Measurements from ENCODE around the gene BCAS3. TPM values are rescaled to one million over a fixed set of nuclear protein-coding genes. Genes with fewer than 3 reads are reported as not detected.

BCAS3 gene
- total RNA-seq, 2 experiments from 2014 or later, result 13.4 to 14.5 TPM

DNA sequence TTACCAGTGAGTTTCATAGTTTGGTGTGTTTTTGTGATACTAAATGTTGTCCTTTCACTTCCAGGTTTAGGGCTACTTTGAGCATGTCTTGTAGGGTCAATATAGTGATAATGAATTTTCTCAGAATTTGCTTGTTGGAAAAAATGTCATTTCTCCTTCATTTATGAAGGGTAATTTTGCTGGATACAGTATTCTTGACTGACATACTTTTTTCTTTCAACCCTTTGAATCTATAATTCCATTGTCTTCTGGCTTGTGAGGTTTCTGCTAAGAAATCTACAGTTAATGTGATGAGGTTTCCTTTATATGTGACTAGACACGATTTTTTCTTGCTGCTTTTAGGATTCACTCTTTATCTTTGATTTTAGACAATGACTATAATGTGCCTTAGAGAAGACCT is 219.3 kb downstream of the BCAS3 start:
- TF ChIP-seq CTCF (conservative IDR thresholded peaks at IDR 0.05; ENCODE audit: low read length), result no peak
- TF ChIP-seq EZH2phosphoT487 (IDR thresholded peaks at IDR 0.05; ENCODE audit: borderline replicate concordance, low read depth, low read length), result no peak
- Histone ChIP-seq H4K20me1 (ENCODE audit: insufficient read depth, low read length) (no peaks in the 10 kb centered on the region), H3K4me1 (ENCODE audit: insufficient read depth, low read length, poor library complexity, severe bottlenecking) (no peaks in the 10 kb centered on the region), H2AFZ (ENCODE audit: low read length) (no peak overlapping the region), H3K36me3 (ENCODE audit: insufficient read depth, low read length) (no peaks in the 10 kb centered on the region), H3K9me2 (ENCODE audit: insufficient read depth, low read length) (no peaks in the 10 kb centered on the region), H3K4me3 (ENCODE audit: low read depth, low read length, poor library complexity, severe bottlenecking) (no peak overlapping the region), H3K79me2 (ENCODE audit: insufficient read depth, low read depth, low read length) (no peaks in the 10 kb centered on the region), H3K27ac (ENCODE audit: low read depth, low read length, poor library complexity, severe bottlenecking) (no peak overlapping the region), H3K9me3 (ENCODE audit: low read length) (no peaks in the 10 kb centered on the region), H3K4me2 (ENCODE audit: low read length) (no peak overlapping the region)
- intact Hi-C loops (cut with micrococcal nuclease; ENCODE audit: unreplicated experiment), result no loop called here
- CTCF ChIA-PET (ENCODE audit: unreplicated experiment), result no interaction called here
- POLR2A ChIA-PET, result no interaction called here
- no TSS peak for BruUV-seq (replicated peaks)
- no peak for DNase-seq (ENCODE audit: low spot score)

GRCh38 chr17:60899115-60899514 is 221.5 kb downstream of the BCAS3 start:
- Histone ChIP-seq H2AFZ (ENCODE audit: low read length) (no peak overlapping the region), H3K9me3 (ENCODE audit: low read length) (no peaks in the 10 kb centered on the region), H3K79me2 (ENCODE audit: insufficient read depth, low read depth, low read length) (no peaks in the 10 kb centered on the region), H3K27ac (ENCODE audit: low read depth, low read length, poor library complexity, severe bottlenecking) (no peak overlapping the region), H3K4me2 (ENCODE audit: low read length) (no peak overlapping the region), H3K4me1 (ENCODE audit: insufficient read depth, low read length, poor library complexity, severe bottlenecking) (no peaks in the 10 kb centered on the region), H3K36me3 (ENCODE audit: insufficient read depth, low read length) (no peaks in the 10 kb centered on the region), H4K20me1 (ENCODE audit: insufficient read depth, low read length) (no peaks in the 10 kb centered on the region), H3K4me3 (ENCODE audit: low read depth, low read length, poor library complexity, severe bottlenecking) (no peak overlapping the region), H3K9me2 (ENCODE audit: insufficient read depth, low read length) (no peaks in the 10 kb centered on the region)
- intact Hi-C loops (cut with micrococcal nuclease; ENCODE audit: unreplicated experiment), result no loop called here
- no peak for DNase-seq (ENCODE audit: low spot score)
- no peak for TF ChIP-seq CTCF (conservative IDR thresholded peaks at IDR 0.05; ENCODE audit: low read length)
- TF ChIP-seq EZH2phosphoT487 (IDR thresholded peaks at IDR 0.05; ENCODE audit: borderline replicate concordance, low read depth, low read length), result no peak
- POLR2A ChIA-PET, result no interaction called here
- CTCF ChIA-PET (ENCODE audit: unreplicated experiment), result no interaction called here
- no TSS peak for BruUV-seq (replicated peaks)

DNA sequence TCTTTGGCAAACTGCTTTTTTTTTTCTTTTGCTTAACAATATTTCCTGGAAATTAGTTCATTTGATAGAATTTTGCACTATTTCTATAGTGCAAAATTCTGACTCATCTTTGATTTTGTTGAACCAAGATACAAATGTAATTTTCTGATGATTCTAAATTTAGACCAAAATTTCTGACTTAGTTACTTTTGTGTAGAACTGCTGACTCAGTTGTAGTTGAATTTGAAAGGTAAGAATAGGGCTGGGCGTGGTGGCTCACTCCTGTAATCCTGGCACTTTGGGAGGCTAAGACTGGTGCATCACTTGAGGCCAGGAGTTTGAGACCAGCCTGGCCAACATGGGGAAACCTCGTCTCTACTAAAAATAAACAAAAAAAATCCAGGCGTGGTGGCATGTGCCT is 223.0 kb downstream of the BCAS3 start:
- no peak overlapping the region for H3K4me3 ChIP-seq (ENCODE audit: low read depth, low read length, poor library complexity, severe bottlenecking)
- POLR2A ChIA-PET, result no interaction called here
- TF ChIP-seq EZH2phosphoT487 (IDR thresholded peaks at IDR 0.05; ENCODE audit: borderline replicate concordance, low read depth, low read length) (no peak), CTCF (conservative IDR thresholded peaks at IDR 0.05; ENCODE audit: low read length) (no peak)
- H3K79me2 ChIP-seq (ENCODE audit: insufficient read depth, low read depth, low read length), result no peaks in the 10 kb centered on the region
- no peaks in the 10 kb centered on the region for H3K9me3 ChIP-seq (ENCODE audit: low read length)
- no peak overlapping the region for H3K27ac ChIP-seq (ENCODE audit: low read depth, low read length, poor library complexity, severe bottlenecking)
- H3K9me2 ChIP-seq (ENCODE audit: insufficient read depth, low read length), result no peaks in the 10 kb centered on the region
- CTCF ChIA-PET (ENCODE audit: unreplicated experiment), result no interaction called here
- no peaks in the 10 kb centered on the region for H3K4me1 ChIP-seq (ENCODE audit: insufficient read depth, low read length, poor library complexity, severe bottlenecking)
- H3K36me3 ChIP-seq (ENCODE audit: insufficient read depth, low read length), result no peaks in the 10 kb centered on the region
- no peak overlapping the region for H3K4me2 ChIP-seq (ENCODE audit: low read length)
- no peak for DNase-seq (ENCODE audit: low spot score)
- intact Hi-C loops (cut with micrococcal nuclease; ENCODE audit: unreplicated experiment), result no loop called here
- no peaks in the 10 kb centered on the region for H4K20me1 ChIP-seq (ENCODE audit: insufficient read depth, low read length)
- no peak overlapping the region for H2AFZ ChIP-seq (ENCODE audit: low read length)
- no TSS peak for BruUV-seq (replicated peaks)
